ENCODE measurements around the gene MSANTD1.

GRCh38 chr4:3215733-3216132 is 33.2 kb upstream of the MSANTD1 start:
- no peak for TF ChIP-seq CTCF (IDR thresholded peaks at IDR 0.05)
- no peak for TF ChIP-seq POLR2A (IDR thresholded peaks at IDR 0.05)
- no peak for TF ChIP-seq EP300 (IDR thresholded peaks at IDR 0.05)

Data from ovary (tissue), 3 donors.